OCI-M1 (cell line): Measurements from ENCODE around the gene FBXL15.

Experiments
- DNase-seq: peaks from one replicate; lab custom pipeline; 2025; lab: John Stamatoyannopoulos, UW

FBXL15 gene

DNA sequence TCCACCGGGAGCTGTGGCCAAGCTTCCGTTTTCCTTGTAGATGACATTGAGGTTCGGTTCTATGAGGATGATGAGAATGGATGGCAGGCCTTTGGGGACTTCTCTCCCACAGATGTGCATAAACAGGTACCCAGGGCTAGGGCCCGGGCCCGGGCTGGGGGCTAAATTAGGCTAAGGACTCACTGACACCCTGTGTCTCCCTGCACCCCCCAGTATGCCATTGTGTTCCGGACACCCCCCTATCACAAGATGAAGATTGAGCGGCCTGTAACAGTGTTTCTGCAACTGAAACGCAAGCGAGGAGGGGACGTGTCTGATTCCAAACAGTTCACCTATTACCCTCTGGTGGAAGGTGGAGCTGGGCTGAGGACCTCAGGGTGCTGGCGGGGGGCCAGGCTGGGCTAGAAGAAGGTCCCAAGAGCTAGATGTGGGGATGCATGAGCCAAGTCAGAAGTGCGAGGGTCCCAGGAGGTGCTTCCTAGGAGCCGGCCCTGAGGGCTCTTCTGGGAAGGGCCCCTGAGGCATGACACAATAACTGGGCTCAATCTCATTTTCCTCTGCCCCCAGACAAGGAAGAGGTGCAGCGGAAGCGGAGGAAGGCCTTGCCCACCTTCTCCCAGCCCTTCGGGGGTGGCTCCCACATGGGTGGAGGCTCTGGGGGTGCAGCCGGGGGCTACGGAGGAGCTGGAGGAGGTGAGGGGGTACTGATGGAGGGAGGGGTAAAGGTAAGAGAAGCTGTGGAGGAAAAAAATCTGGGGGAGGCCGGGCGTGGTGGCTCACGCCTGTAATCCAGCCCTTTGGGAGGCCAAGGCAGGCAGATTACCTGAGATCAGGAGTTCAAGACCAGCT, 22.2 kb upstream of the FBXL15 start:
- DNase-seq = no peak

DNA sequence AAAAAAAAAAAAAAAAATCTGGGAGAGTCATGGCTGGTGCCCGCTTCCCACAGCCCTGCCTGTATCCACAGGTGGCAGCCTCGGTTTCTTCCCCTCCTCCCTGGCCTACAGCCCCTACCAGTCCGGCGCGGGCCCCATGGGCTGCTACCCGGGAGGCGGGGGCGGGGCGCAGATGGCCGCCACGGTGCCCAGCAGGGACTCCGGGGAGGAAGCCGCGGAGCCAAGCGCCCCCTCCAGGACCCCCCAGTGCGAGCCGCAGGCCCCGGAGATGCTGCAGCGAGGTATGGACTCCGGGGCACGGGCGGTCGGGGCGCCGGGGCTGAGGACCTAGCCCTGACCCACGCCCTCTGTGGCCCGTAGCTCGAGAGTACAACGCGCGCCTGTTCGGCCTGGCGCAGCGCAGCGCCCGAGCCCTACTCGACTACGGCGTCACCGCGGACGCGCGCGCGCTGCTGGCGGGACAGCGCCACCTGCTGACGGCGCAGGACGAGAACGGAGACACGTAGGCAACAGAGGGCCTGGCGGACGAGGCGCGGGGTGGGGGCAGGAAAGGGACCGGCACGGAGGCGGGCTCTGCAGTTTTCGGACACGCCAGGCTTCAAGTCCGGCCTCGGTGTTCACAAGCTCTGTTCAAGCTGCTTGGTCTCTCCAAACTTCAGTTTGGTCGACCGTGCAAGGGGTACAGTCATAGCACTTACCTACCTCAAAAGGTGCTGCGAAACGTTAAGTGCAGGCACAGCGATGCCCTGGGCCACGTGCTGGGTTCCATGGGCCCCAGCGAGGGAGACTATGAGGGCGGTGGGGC, 21.2 kb upstream of the FBXL15 start:
- DNase-seq = peak; percentile 94

DNA sequence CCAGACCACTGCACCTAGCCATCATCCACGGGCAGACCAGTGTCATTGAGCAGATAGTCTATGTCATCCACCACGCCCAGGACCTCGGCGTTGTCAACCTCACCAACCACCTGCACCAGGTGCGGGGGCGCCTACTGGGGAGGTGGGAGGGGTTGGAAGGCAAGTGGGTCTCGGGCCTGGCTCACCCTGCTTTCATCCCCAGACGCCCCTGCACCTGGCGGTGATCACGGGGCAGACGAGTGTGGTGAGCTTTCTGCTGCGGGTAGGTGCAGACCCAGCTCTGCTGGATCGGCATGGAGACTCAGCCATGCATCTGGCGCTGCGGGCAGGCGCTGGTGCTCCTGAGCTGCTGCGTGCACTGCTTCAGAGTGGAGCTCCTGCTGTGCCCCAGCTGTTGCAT, 20.6 kb upstream of the FBXL15 start:
- DNase-seq = no peak

DNA sequence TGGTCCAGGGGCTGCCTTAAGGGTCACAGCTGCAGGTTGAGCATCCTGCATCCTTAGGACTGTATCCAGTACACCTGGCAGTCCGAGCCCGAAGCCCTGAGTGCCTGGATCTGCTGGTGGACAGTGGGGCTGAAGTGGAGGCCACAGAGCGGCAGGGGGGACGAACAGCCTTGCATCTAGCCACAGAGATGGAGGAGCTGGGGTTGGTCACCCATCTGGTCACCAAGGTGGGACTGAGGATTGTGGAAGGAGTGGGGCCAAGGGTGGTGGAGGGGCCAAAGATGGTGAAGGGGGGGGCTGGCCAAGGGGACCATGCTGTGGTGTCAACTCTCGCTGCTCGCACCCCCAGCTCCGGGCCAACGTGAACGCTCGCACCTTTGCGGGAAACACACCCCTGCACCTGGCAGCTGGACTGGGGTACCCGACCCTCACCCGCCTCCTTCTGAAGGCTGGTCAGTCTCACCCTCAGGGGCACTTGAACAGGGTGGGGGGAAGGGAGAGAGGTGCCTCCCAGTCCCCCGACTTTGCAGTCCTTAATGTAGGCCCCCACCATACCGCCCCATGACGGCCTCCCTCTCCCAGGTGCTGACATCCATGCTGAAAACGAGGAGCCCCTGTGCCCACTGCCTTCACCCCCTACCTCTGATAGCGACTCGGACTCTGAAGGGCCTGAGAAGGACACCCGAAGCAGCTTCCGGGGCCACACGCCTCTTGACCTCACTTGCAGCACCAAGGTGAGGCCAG, 19.9 kb upstream of the FBXL15 start:
- DNase-seq = no peak

DNA sequence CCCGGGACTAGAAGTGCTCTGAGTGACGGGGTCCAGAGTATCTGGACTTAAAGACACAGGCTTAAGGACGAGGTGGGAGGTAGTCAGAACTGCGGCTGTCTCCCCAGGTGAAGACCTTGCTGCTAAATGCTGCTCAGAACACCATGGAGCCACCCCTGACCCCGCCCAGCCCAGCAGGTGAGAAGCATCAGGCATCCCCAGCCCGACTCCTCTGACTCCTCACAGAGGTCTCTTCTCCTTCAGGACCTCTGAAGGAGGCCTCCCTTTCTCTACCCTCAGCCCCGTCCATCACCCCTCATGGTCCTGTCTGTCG, 19.3 kb upstream of the FBXL15 start:
- no peak for DNase-seq

DNA sequence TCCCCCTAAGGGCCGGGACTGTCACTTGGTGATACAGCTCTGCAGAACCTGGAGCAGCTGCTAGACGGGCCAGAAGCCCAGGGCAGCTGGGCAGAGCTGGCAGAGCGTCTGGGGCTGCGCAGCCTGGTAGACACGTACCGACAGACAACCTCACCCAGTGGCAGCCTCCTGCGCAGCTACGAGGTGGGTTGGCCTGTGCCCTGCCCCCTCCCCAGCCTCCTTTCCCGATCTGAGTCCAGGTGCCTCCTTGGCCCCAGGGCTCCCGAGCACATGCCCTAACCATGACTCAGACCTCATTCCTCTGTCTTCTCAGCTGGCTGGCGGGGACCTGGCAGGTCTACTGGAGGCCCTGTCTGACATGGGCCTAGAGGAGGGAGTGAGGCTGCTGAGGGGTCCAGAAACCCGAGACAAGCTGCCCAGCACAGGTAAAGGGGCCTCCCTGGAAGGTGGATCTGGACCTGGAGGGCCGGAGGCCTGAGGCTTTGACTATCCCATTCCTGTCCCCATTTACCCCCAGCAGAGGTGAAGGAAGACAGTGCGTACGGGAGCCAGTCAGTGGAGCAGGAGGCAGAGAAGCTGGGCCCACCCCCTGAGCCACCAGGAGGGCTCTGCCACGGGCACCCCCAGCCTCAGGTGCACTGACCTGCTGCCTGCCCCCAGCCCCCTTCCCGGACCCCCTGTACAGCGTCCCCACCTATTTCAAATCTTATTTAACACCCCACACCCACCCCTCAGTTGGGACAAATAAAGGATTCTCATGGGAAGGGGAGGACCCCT, 18.7 kb upstream of the FBXL15 start:
- DNase-seq = no peak

DNA sequence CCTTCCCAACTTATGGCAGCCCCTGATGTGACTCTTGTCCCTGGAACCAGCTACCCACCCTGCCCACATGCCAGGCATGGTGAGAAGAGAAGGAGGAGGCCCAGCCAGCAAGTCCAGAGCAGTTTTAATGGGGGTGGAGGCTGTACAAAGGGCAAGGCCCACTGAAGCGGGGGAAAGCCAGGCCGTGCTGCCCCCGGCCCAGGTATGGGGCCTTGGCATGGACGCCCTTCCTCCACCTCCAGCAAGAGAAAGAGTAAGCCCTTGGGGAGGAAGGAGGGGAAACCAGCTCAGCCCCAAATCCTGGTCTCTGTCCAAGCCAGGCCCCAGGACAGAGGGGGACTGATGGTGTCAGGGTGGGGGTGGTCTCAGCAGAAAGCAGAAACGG, 18.1 kb upstream of the FBXL15 start:
- no peak for DNase-seq

DNA sequence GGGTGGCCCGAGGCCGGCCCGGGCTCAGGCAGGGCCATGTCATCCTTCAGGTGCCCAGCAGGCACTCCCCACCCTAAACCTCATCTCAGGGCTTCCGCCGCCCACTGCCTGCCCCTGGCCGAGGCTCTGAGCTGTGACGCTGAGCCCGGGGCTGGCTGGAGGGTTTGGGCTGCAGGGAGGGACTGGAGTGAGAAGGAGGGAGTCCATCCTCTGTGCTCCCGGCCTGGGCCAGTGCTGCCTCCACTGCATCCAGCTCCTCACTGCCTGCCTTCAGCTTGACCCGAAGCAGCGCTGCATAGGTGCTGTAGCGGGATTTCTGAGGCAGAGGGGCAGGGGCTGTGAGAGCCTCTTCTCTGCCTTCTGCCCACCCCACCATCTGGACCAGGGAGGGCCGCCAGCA, 17.5 kb upstream of the FBXL15 start:
- no peak for DNase-seq

DNA sequence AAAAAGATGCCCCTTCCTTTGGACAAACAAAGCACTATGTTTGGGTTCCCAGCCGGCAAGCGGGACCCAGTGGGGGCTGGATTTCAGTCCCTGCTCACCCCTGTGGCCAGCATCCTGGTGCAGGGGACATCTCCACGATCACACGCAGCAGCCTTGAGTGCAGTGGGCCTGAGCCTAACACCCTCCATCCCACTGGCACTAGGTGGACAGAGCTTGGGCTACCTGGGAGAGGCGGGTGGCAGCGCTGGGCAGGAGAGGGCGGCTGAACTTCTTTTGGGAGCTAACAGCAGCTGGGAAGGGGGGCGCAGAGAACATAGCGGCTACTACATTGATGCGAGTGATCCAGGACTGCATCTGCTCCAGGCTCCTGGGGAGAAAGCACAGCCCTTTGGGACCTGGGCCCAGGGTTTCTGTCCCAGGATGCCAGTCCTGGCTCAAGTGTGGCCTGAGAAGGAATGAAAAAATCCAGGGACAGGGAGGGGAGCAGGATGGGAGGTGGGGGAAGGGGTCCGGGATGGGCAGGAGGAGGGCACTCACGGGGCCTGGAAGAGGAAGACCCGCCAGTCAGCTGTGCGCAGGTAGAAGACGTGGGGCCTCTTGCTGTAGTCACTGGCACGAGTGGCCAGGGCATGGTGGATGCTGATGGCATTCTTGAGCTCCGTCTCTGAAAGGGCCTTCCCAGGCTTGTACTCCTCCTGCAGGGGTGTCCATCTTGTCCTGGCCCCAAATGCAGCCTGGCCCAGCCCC, 16.1 kb upstream of the FBXL15 start:
- no peak for DNase-seq

DNA sequence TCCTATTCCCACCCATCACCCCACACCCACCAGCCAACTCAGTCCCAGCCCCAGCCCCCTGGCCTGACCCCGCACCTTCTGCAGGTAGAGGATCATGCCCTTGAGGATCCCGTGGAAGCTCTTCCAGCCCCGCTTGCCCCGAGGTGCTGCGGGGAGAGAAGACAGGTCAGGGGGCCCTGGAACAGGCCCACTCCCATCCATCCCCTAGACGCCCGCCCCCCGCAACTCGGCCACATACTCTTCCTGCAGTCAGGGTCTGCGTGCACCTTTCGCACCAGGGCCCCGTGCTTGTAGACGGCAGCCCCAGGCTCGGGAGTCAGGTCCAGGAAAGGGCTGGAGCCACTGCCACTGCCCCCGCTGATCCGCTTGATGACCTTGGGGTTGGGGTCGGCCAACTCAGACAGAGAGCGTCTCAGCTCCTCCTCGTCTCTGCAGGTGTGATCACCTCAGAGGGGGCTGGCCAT, 15.5 kb upstream of the FBXL15 start:
- DNase-seq = no peak

DNA sequence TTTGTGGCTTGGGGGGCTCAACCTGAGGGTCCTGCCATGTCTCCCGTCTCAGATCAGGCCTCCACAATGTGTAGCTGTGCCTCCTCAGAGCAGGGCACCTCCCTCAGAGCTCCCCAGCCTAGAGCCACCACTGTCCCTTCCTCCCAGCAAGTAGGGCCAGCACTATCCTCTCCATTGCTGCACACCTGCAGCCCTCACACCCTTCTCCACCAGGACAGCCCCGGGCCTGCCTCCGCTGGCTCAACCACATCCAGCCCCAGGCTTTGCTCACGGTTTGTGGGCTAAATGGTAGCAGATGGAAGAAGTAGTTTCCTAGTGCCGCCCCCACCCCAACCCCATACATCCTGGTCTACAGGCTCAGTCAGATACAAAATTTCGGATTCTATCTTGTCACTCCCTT, 15.0 kb upstream of the FBXL15 start:
- DNase-seq = no peak

DNA sequence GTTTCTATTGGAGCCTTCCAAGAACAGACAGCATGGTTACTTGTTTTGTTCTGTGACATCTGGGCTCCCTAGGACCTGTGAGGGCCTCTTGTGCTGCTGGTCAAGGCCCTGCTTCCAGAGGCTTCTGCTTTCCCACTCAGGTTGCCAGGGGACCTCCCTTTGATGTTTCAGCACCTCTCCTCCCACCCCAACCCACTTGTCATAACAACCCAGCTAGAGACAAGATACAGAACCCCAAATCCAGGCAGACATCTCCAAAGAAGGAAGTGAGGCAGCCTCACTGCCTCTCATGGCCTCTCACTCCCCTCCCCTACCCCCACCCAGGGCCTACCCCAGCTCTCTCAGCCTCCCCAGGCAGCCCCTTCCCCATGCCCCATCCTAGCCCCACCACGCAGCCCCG, 13.8 kb upstream of the FBXL15 start:
- DNase-seq = no peak

DNA sequence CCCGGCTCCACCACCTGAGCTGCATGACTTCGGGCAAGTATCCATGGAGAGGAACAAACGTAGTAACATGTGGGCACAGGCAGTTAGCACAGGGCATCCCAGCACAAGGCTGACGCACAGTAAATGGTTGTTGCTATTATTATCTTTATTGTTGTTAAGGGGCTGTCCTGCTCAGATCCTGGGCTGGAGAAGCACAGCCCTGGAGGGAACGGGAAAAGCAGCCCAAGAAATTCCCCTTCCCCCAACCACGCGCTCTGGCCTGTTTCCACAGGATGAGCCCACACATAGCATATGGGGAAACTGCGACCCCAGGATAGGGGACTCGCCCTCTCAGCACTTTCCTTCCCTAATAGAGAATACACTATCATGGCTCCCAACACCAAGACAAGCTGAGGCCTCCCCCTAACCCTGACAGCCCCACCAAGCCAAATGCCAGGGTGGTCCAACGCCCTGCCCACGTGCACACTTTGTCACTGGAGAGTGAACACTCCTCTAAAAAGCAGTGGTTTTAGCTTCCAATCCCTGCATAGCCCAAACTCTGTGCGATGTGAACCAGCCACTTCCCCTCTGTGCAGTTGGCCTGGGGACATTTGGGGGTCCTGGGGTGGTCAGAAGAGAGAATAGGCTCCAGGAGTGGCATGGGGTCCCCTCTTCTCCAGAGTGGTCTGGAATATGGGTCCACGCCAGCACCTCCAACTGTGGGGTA, 13.1 kb upstream of the FBXL15 start:
- DNase-seq = no peak

DNA sequence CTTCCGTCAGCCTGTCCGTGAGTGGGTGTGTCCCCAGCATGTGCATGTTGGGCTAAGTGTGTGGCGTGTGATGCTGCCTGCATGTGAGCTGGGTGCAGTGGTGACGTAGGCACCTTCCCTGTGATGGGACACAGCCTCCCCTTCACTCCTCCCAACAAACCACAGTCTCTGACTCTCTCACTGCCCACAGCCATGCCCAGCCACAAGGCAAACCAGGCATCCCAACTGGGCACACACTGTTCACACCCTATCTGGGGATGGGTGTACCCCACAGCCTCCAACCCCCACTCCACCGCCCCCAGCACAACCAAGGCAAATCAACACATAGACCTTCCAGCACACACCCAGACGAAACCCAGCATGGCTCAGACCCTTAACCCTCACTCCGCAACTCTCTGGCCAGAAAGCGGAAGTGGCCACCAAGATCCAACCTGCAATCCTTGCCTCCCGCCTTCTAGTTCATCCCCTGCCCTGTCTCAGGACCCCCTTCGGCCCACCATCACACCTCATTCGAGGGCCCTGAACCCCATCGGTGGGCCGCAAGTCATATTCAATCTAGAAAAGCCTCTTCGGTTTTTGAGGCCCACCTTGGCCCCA, 12.4 kb upstream of the FBXL15 start:
- DNase-seq = no peak

DNA sequence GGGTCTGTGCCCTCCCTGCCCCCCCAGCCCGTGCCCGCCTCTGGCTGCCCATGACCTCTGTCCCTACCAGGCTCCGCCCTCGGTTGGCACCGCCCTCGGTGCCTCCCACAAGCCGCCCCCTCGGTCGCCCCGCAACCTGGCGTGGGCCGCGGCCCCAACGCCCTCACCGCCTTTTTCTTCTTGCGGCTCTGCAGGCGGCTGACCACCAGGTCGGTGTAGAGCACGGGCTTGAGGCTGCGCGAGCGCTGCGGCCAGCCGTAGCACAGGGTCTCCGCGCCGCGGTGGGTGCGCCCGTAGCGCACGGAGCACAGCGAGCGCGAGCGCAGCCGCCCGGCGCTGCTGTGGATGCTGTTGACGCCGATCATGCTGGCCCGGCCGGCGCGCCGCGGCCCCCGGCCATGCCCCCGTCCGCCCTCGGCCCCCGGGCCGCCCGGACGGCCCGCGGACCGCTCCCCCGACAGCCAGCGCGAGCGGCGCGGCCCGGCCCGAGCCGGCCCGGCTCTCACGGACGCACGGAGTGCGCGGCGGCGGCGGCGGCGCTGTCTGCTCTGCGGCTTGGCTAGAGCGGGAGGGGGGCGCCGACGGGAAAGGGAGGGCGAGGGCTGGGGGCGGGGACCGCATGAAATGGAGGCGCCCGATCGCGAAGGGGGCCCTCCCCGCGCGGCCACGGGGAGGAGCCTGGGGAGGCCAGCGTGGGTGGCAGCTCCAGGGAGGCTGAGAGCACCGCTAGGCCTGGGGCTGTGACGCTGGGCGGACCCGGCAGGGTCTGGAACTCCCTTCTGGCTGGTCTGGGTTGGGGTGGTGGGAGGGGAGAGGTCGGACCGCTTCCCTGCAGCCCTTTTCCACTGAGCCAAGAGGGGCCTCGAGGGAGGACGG, 11.7 kb upstream of the FBXL15 start:
- DNase-seq = no peak

DNA sequence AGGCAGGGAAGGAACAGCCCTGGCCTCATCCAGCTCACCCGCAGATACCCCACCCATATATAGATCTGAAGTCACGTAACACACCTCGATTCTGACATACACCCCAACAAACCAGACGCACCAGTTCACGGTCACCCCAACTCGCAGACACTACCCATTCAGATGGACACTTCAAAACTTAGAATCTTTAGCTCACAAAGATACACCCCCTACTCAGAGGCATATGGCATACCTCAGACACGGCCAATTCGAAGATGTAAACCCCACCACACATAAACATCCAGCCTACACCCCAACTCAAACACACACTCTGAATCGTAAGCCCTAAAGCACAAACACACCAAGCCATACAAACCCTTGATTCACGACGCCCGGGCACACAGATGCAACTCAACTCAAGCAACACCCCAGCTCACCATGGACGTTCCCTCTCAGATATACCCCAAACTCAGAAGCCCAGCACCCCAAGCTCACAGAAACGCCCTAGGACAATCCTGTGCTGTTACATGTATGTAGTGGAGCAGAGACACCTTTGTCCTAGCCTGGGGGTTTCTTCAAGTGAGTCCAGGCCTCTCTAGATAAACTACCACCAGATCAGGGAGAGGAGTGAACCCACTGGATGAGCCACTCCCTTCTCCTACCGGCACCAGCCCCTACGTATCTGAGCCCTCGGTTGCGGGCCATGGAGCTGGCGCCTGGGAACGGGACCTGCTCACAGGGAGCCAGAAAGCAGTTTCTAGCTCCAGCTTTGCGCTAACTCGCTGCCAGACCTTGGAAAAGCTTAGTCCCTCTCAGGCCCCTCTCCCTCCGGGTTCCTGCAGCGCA, 10.8 kb upstream of the FBXL15 start:
- no peak for DNase-seq

DNA sequence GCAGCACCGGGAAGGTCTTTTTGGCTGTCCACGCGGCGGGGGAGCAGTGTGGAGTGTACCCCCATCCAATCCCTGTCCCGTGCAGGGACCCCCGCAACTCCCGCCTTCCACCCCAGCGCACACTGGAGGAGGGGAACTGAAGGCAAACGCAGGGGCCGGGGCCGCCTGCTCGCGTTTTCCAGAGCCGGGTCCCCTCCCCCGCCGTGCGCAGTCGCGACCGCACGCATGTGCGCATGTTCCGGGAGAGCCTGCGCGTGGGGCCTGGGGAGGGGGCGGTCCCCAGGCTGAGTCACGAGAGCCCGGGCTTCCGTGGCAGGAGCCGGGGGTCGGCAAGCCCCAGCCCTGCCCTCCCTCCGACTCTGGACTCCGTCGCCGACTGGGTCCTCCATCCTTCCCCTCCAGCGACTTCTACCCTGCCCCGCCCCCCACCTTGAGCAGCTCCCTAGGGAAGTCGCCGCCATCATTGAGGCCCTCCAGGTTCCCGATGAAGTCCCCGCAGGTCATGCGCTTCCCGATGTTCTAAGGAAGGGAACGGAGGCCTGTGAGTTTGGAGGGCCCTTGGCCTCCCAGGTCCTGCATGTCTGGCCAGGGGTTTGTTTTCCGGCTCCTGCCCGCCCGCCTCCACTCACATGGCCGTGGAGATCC, 10.1 kb upstream of the FBXL15 start:
- no peak for DNase-seq
